ENCODE data around the gene VAV1.
"Not testable (repeated sequence)": the region's sequence is repeated elsewhere in the genome, so short reads cannot be mapped to it uniquely, and the experiment has no call there.

Gene VAV1

DNA sequence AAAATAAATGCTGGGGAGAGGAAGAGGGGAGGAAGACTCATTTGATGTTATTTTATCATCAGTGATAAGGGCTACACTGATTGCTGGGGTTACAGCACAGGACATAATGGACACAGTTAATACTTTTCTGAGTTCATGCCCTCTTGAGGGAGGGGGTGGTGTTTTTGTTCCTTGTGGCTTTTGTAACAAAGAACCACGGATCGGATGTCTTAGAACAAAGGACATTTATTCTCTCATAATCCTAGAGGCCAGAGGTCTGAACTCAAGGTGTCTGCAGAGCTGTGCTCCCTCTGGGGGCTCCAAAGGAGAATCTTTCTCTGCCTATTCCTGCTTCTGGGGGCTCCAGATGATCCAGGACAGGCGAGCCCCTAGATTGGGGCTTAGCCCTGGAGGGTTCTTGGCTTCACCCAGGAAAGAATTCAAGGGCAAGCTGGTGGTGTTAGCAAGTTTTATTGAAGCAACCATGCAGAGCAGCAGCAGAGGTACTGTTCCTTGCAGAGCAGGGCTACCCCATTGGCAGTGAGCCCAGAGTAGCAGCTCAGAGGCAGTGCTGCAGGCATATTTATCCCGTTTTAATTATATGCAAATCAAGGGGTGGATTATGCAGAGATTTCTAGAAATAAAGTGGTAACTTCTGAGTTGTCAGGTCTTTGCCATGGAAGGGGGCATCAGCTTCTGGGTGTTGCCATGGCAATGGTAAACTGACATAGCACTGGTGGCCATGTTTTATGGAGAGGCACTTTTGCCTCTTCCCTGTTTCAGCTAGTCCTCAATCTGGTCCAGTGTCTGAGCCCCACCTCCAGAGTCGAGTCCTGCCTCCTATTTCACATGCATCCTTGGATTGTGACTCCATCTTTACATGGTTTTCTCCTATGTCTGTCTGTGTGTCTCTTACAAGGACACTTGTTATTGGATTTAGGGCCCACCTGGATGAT lies 18.0 kb downstream of the VAV1 start:
- no peak for DNase-seq

DNA sequence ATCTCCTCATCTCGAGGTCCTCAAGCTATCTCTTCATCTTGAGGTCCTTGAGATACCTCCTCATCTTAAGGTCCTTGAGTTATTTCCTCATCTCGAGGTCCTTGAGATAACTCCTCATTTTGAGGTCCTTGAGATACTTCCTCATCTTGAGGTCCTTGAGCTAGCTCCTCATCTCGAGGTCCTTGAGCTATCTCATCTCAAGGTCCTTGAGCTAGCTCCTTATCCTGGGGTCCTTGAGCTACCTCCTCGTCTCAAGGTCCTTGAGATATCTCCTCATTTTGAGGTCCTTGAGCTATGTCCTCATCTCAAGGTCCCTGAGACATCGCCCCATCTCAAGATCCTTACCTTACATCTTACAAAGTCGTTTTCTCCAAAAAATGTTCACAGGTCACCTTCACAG lies 18.7 kb downstream of the VAV1 start:
- no peak for DNase-seq

DNA sequence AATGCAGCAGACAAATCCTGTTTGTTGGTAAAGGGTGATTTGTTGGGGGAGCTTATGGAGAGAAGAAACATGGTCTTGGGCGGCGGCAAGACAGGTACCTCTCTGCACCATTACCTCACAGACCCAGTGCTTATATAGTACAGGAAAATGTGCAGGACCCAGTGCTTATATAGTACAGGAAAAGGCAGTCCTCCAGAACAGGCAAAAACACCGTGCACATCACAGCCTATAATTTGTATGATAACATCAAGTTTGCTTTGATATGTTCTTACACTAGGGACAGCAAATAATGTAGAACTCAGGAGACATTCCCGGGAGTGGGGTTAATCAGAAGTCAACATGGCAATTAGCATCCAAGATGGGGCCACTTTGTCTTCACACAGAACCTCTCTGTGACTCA lies 20.9 kb downstream of the VAV1 start:
- DNase-seq: no peak

DNA sequence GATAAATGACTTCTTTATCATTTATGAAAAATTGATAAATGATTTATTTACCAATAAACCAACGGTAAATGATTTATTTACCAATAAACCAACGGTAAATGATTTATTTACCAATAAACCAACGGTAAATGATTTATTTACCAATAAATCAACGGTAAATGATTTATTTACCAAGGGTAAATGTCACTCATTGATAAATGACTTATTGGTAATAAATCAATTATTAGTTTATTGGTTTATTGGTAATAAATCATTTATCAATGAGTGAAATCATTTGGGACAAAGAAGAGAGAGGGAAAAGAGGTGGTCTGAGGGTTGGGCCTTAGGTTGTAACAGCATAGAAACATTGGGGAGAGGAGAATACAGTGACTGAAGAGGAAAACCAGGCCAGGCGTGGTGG lies 21.5 kb downstream of the VAV1 start:
- DNase-seq: no peak

DNA sequence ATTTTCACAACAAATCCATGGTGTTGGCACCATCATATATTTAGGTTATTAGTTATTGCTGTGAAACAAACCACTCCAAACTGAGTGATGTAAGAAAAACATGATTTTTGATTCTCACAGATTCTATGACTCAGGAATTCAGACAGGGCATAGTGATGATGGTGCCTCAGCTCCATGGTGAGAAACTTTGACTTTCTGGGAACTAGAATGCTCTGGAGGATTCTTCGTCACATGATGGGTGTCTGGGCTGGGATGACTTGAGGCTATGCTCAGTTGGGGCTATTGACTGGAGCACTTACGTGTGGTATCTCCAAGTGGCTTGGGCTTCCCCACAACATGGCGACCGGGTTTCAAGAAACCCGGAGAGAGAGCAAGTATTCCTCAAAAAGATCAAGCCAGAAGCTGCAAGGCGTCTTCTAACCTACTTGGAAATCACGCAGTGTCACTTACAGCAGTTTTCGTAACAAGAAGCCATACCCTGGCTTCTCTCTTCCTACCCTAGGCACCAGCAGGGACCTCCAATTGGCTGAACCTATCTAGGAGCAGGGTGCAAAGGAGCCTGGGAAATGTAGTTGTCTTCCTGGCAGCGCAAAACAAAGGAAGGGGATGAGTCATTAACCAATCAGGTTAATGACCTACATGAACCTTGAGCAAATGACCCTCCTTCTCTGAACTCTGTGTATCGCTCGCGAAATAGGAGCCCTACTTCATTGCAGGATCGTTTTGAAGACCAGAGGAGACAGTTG lies 22.4 kb downstream of the VAV1 start:
- no peak for DNase-seq

DNA sequence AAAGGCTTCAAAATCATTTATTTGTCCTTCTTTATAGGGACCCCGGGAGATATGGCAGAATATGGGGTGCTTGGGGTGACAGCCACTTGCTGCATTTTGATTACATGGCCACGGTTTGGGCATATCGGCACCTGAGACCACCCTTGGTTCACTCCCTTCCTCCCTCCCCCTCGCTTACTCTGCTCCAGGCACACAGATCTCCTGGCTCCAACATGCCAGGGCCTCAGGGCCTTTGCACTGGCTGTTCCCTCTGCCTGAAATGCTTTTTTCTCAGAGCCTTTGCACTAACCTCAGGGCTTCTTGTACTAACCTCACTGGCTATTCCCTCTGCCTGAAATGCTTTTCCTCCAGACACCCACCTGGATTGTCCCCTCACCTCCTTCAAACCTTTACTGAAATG lies 23.8 kb downstream of the VAV1 start:
- no peak for DNase-seq

DNA sequence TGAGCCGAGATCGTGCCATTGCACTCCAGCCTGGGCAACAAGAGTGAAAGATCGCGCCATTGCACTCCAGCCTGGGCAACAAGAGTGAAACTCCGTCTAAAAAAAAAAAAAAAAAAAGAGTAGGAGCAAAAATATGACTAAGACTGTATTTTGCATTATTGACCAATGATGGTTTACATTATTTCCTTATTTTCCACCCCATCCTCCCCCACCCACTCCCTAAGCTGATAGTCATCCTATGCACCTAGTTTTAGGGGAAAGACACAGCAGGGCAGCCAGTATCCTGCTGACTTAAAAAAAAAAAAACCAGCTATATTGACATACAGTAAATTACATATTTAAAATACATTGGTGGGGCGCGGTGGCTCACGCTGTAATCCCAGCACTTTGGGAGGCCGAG lies 25.1 kb downstream of the VAV1 start:
- no peak for DNase-seq

DNA sequence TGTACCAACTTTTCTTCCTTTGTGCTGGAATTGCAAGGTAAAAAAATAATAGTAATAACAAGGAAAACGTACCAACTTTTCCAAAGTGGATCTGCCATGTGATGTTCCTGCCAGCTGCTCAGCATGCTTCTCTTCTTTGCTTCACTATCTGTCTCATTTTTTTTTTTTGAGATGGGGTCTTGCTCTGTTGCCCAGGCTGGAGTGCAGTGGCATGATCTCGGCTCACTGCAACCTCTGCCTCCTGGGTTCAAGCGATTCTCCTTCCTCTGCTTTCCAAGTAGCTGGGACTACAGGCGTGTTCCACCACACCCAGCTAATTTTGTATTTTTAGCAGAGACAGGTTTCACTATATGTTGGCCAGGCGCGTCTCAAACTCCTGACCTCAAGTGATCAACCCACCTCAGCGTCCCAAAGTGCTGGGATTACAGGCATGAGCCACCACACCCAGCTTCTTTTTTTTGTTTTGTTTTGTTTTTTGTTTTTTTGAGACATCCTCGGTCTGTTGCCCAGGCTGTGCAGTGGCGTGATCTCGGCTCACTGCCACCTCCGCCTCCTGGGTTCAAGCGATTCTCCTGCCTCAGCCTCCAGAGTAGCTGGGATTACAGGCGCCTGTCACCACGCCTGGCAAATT lies 27.8 kb downstream of the VAV1 start:
- DNase-seq: not testable (repeated sequence)

DNA sequence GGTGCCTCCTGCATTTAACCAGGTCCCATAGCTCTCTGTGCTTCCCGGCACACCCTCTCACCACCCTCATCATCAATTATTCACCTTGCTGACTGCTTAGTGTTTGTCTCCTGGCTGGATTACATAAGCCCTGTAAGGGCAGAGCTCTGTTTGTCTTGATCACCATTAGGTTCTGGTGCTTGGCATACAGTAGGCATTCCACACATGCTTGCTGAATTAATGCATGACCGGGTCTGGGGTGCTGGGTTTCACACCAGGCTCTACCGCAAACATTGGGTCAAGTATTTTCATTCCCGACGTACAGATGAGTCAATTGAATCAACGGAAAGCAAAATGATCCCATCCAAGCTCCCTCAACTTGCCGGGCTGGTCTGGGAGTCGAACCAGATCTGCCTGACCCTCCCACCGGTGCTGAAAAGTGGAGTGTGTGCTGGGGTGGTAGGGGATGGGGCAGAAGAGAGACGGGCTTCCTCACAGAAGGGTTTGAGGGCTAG lies 28.5 kb downstream of the VAV1 start:
- no peak for DNase-seq

DNA sequence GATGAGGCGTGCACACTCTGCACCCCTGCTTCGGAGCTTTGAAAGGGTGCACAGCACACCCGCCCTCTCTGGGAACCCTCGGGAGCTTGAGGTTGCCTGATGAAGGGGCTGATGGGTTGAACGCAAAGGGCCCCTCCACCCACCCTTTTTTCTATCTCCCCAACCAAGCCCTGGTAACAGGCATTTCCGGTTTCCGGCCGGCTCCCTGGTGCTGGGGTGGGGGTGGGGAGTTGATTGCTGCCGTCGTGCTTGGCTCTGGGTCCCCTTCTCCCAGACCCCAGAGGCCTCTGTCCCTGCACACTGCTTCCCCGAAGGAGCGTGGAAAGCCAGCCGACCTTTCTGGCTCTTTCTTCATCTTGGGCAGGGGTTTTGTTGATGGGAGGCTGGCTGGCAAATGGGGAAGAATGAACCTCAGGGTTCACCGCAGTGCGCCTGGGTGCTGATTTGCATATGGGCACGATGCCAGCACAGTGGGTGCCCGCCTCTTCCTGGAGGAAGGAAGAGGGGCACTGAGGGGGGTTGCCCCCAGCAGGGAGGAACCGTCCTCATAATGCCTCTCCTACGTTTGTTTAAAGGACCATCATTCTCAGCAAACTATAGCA lies 29.1 kb downstream of the VAV1 start:
- DNase-seq: peak; percentile 84

DNA sequence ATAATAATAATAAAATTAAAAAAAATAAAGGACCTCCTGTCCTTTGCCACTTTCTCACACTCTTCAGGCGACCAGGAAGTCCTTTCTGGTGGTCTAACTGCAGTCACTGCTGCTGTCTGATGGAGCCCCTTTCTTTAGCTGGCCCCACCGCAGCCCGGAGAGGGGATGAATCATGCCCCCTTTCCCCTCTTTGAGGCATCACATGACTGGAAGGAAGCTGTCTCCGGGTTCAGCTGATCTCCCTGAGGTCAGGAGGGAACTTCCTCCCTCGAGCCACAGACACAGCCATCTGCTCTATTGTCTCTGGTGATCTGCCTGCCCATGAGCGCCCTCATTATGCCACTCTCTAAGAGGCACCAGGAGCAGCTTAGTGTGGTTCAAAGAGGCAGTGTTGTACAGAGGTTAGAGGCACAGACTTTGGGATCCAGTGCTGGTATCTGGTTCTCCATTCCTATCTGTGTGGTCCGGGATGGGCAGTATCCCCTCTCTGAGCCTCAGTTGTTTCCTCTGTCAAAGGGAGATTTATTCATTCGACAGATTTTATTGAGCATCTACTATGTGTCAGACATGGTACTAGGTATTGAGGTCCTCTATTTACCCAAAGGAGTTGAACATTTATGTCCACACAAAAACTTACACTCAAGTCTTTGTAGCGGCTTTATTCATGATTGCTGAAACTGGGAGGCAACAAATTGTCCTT lies 30.0 kb downstream of the VAV1 start:
- DNase-seq: peak; percentile 80

DNA sequence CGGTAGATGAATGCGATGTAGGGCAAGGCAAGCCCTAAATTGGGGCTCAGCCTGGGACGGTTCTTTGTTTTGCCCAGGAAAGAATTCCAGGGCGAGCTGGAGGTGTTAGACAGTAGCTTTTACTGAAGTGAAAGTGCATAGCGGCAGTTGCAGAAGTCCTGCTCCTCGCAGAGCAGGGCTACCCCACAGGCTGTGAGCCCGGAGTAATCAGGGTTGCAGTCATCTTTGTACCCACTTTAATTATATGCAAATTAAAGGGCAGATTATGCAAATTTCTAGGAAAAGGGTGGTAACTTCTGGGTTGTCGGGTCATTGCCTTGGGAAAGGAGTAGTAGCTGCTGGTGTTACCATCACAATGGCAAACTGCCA lies 30.5 kb downstream of the VAV1 start:
- no peak for DNase-seq

DNA sequence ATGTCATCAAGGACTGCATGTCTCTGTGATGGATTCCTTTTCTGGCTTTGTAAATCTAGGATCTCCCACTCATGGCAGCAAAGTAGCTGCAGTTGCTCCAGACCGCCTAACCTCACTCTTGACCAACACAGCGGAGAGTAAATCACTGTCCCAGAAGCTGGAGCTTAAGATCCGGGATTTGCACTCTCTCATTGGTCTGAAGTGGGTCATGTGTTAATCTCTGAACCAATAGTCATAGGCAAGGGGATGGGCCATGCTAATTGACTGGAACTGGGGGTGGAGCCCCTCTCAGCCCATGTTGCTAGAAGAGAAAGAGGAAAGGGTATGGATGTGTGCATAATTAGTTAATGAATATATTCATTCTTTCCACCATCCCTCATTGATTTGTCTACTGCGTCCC lies 34.0 kb downstream of the VAV1 start:
- no peak for DNase-seq

DNA sequence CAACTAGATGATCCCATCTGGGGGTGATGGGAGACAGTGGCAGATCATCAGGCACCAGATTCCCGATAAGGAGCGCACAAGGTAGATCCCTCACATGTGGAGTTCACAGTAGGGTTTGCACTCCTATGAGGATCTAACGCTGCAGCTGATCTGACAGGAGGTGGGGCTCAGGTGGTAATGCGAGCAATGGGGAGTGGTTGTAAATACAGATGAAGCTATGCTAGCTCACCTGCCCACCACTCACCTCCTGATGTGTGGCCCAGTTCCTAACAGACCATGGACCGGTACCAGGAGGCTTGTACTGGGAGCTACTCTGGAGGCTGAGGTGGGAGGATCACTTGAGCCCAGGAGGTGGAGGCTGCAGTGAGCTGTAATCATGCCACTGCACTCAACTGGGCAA lies 34.8 kb downstream of the VAV1 start:
- DNase-seq: no peak

DNA sequence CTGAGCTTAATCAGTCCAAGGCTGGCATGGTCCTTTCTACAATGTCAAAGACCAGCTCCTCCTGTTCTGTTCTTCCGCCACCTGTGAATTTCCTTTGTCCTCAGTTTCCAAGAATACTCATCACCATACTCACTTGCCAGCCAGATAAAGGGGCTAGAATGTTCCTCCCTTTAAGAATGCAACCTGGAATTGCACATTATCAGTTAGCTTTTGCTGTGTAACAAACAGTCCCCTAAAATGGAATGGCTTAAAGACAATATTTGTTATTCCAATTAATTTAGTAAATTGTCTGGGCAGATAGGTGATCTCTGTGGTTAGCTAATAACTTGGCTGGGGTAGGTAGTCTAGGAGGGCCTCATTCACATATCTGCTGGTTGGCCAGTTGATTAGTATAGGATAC lies 36.0 kb downstream of the VAV1 start:
- no peak for DNase-seq

DNA sequence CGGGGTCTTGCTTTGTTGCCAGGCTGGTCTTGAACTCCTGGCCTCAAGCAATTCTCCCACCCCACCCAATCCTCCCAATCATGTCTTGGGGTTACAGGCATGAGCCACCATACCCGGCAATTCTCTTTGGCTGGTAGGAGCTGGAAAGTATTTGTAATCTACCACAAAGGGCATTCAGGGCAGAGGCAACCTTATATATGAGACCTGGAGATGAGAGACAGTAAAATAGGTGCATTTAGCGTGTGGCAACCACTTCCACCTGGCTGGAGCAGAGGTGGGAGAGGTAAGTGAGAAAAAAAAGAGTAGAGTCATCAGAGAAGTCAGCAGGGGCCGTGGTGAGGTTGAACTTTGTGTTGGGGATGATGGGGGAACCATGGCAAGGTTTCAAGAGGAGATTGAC lies 36.8 kb downstream of the VAV1 start:
- no peak for DNase-seq

DNA sequence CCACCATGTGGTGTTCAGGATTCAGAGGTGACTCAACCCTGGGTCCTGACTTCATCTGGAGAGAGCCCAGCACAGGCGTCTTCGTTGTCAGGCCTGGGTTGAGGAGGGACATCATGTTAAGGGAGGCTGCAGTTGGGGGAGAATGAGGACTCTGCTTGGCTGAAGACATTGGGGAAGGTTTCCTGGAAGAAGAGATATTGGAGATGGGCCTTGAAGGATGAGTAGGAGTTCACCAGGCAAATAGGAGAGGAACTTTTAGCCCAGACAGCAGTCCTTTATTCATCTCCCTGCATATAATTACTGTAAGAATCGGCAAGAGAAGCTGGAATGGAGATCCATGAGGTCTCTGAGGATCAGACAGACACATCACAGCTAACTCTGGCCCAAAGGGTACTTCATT lies 38.9 kb downstream of the VAV1 start:
- DNase-seq: no peak

DNA sequence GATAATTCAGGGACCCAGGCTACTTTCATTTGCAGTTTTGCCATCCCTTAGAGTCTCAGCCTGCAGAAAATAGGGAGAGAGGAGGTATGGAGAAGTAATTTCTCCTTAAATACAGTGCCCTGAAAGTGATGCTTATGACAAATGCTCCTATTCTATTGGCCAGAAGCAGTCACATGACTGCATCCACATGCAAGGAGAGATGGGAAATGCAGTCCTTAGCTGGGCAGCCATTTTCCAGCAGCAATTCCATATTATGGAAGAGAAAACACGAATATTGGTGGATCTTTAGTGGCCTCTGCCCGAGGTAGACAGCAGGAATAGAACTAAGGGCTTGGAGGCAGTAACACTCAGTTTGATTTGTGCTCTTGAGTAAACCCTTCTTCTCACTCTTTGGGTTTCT lies 39.4 kb downstream of the VAV1 start:
- DNase-seq: no peak

DNA sequence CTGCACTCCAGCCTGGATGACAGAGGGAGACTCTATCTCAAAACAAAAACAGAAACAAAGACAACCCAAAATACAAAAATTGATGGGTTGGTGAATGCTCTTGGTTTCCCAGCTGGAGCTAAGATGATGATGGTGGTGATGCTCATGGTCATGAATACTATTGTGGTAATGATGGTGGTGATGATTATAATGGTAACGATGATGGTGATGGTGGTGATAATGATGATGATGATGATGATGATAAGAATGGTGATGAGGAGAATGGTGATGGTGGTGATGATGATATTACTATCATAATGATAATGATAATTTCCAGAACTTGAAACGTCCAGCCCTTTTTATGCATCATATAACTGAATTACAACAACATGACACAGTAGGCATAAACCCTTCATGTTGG lies 40.1 kb downstream of the VAV1 start:
- no peak for DNase-seq

DNA sequence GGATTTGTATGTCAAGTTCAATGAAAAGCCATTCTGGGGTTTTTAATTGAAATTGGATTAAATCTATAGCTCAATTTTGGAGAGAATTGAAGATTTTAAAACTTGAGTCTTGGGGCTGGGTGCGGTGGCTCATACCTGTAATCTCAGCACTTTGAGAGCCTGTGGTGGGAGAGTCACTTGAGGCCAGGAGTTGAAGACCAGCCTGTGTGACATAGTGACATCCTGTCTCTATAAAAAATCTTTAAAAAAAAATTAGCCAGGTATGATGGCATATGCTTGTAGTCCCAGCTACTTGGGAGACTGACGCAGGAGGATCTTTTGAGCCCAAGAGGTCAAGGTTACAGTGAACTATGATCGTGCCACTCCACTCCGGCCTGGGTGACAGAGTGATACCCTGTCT lies 41.2 kb downstream of the VAV1 start:
- no peak for DNase-seq

DNA sequence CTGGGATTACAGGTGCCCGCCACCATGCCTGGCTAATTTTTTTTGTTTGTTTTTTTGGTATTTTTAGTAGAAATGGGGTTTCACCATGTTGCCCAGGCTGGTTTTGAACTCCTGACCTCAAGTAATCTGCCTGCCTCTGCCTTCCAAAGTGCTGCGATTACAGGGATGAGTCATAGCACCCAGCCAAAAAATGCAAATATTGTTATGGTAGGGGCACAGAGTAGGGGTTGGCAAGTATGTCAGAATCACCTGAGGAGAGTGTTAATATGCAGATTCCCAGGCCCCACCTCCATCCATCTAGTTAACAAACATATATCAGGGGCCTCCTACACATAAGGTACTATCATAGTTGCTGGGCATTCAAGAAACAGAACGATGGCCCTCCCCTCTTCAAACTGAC lies 44.7 kb downstream of the VAV1 start:
- no peak for DNase-seq

DNA sequence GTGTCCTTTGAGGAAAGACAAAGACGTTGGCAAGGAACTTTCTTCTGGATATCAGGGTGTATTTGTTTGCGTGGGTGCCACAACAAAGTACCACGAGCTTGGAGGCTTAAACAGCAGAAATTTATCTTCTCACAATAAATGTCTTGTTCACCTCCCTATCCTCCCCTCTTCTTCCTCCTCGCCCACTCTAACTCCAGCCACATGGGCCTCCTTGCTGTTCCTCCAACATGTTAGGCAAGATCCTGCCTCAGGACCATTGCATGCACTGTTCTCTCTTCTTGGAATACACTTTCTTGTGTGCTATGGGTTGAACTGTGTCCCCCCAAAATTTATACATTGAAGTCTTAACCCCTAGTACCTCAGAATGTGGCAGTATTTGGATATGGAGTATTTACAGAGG lies 45.7 kb downstream of the VAV1 start:
- no peak for DNase-seq

DNA sequence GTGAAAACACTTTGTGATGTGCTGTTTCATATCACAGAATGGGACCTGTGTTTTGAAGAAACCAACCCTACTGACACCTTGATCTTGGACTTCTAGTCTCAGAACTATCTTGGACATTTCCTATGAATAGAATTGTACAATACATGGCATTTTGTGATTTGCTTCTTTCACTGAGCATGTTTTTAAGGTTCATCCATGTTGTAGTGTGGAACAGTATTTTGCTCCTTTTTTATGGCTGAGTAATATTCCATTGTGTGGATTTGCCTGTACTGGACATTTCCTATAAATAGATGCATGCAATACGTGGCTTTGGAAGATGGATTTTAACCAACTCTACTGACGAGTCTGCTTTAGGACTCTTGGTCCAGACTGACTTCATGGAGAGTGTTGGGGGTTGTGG lies 46.8 kb downstream of the VAV1 start:
- no peak for DNase-seq

All from stimulated activated CD4-positive, alpha-beta T cell treated with anti-CD3 and anti-CD28 coated beads, Interleukin-1b, Interleukin-23, amount 100 ng/mL, for 48 hours (primary cell).